Measurements from ENCODE around the gene PFKL. TPM values are rescaled to one million over a fixed set of nuclear protein-coding genes. Genes with fewer than 3 reads are reported as not detected.

The PFKL gene
- total and polyA plus RNA-seq, 2 donors (not counting 1 experiment from before 2014, with no cell fraction given): 54.8 to 125 TPM

DNA sequence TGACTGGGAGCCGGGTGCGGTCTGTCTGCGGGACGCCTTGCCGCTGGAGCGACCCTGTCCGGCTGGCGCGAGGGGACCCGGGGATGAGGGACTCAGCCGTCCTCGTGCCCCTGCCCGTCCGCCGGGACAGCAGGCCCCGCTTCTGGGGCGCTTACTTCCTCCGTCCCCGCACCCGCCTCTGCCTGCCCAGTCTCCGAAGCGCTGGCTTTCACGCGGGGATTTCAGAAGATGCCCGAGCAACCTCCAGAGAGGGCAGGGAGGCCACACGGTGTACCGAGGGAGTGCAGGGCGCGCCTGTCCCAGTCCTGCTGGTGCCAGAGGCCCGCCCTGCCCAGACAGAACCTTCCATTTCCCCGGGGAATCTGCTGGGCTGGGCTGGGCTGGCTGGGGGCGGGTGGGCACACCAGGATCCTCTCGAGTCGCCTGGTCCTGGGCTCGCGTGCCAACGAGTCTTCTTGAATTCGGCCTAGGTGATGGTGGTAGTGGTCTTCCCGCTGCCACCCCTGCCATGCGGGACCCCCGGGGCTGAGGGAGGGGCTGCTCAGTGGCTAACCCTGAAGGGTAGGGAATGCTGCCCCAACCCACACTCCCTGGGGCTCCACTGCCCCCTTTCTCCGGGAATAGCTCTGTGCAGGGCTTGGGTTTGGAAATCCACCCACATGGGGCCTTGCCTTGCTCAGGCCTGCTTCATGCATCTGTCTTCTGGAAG, 51.1 kb downstream of the PFKL start:
- Histone ChIP-seq H3K9ac (ENCODE audit: insufficient read depth, low read length) (no peak overlapping the region), H3K36me3 (ENCODE audit: control insufficient read depth, insufficient read depth, low read length) (no peaks in the 10 kb centered on the region), H3K27me3 (ENCODE audit: control insufficient read depth, insufficient read depth, low read length) (peaks cover 3% of the 10 kb centered on the region), H3K9me3 (ENCODE audit: control insufficient read depth, insufficient read depth, low read depth, low read length) (no peaks in the 10 kb centered on the region), H3K4me3 (replicated peaks in 1 of 4; ENCODE audit: control extremely low read depth in 1 of 4, insufficient read depth in 1 of 4, low read depth in 3 of 4, low read length in 4 of 4) (no peak overlapping the region), H3K4me1 (ENCODE audit: control insufficient read depth, extremely low read depth, insufficient read depth, low read length) (no peaks in the 10 kb centered on the region), H2AFZ (ENCODE audit: low read length) (no peak overlapping the region), H3K4me2 (ENCODE audit: extremely low read depth, insufficient read depth, low read length) (no peak overlapping the region), H4K20me1 (ENCODE audit: control insufficient read depth, extremely low read depth, insufficient read depth, low read length) (no peaks in the 10 kb centered on the region), H3K79me2 (ENCODE audit: control insufficient read depth, insufficient read depth, low read length) (no peaks in the 10 kb centered on the region), H3K27ac (ENCODE audit: insufficient read depth, low read length) (no peak overlapping the region)
- DNase-seq (ENCODE audit: low read depth in 2 of 2): no peak
- no peak for TF ChIP-seq EZH2 (IDR thresholded peaks at IDR 0.05; ENCODE audit: low read length, missing control alignments)
- TF ChIP-seq, protein P1, sequence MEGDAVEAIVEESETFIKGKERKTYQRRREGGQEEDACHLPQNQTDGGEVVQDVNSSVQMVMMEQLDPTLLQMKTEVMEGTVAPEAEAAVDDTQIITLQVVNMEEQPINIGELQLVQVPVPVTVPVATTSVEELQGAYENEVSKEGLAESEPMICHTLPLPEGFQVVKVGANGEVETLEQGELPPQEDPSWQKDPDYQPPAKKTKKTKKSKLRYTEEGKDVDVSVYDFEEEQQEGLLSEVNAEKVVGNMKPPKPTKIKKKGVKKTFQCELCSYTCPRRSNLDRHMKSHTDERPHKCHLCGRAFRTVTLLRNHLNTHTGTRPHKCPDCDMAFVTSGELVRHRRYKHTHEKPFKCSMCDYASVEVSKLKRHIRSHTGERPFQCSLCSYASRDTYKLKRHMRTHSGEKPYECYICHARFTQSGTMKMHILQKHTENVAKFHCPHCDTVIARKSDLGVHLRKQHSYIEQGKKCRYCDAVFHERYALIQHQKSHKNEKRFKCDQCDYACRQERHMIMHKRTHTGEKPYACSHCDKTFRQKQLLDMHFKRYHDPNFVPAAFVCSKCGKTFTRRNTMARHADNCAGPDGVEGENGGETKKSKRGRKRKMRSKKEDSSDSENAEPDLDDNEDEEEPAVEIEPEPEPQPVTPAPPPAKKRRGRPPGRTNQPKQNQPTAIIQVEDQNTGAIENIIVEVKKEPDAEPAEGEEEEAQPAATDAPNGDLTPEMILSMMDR (conservative IDR thresholded peaks at IDR 0.05 in 1 of 2, IDR thresholded peaks at IDR 0.05 in 1 of 2; ENCODE audit: low read depth in 1 of 2, low read length in 2 of 2): no peak

DNA sequence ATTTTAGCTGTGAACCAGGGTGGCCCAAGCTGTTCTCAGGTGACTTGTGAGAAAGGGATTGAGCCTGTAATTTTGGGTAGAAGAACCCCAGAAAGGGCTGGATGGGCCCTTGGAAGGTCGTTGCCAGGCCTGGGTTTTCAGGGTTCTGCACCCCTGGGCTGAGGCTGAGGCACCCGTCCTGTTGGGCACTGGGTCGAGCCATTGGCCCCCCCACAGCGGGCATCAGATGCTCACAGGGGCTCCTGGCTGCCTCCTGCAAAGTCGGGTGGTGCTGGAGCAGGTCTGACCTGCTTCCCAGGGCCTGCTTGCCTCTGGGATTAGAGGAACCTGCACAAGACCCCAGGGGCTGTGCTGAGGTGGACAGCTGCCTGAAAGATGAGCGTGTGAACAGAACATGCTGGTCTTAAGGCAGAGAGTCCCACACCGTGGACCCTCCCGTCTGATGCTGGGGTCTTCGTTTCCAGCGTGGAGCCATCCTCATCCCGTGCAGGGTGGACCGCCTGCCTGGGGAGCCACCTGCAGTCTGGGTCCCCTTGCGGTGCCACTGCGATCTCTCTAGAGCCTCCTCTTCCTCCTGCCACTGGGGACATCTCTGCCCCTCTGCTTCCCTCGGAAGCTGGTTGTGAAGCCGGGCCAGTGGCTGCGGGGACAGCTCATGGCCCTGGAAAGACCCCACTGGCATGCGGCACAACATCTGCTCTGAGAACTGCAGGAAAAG, 51.8 kb downstream of the PFKL start:
- Histone ChIP-seq H3K4me3 (replicated peaks in 1 of 4; ENCODE audit: control extremely low read depth in 1 of 4, insufficient read depth in 1 of 4, low read depth in 3 of 4, low read length in 4 of 4) (no peak overlapping the region), H3K9ac (ENCODE audit: insufficient read depth, low read length) (no peak overlapping the region), H3K4me2 (ENCODE audit: extremely low read depth, insufficient read depth, low read length) (no peak overlapping the region), H3K36me3 (ENCODE audit: control insufficient read depth, insufficient read depth, low read length) (no peaks in the 10 kb centered on the region), H3K4me1 (ENCODE audit: control insufficient read depth, extremely low read depth, insufficient read depth, low read length) (no peaks in the 10 kb centered on the region), H3K27me3 (ENCODE audit: control insufficient read depth, insufficient read depth, low read length) (peaks cover 3% of the 10 kb centered on the region), H4K20me1 (ENCODE audit: control insufficient read depth, extremely low read depth, insufficient read depth, low read length) (no peaks in the 10 kb centered on the region), H3K9me3 (ENCODE audit: control insufficient read depth, insufficient read depth, low read depth, low read length) (no peaks in the 10 kb centered on the region), H3K79me2 (ENCODE audit: control insufficient read depth, insufficient read depth, low read length) (no peaks in the 10 kb centered on the region), H2AFZ (ENCODE audit: low read length) (no peak overlapping the region), H3K27ac (ENCODE audit: insufficient read depth, low read length) (no peak overlapping the region)
- TF ChIP-seq, protein P1 (conservative IDR thresholded peaks at IDR 0.05 in 1 of 2, IDR thresholded peaks at IDR 0.05 in 1 of 2; ENCODE audit: low read depth in 1 of 2, low read length in 2 of 2): no peak
- no peak for TF ChIP-seq EZH2 (IDR thresholded peaks at IDR 0.05; ENCODE audit: low read length, missing control alignments)
- no peak for DNase-seq (ENCODE audit: low read depth in 2 of 2)

DNA sequence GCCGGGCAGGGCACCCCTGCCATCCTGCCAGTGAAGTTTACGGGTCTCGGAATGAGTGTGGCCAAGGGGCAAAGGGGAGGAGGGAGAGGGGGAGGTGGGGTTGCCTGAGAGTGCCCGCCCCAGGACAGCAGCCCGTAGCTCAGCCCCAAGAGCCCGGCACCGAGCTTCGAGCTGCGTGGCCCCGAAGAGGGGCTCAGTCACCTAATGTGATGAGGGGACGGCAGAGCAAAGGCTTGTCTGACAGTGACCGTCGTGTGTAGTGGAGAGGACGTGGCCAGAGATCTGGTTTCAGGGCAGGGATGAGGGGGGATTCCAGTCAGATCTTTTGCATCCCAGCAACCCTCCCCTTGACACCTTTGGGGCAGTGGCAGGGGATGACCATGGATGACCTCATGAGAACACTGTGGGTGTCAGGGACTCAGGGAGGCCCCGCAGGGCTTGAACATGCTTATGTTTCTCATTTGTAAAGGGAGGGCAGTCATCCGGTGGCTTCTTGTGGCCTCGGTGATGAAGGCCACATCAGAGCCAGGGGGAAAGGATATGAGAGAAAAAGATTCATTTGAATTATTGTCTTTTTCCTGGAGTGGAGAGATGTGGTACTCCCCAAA, 52.5 kb downstream of the PFKL start:
- Histone ChIP-seq H4K20me1 (ENCODE audit: control insufficient read depth, extremely low read depth, insufficient read depth, low read length) (no peaks in the 10 kb centered on the region), H3K4me2 (ENCODE audit: extremely low read depth, insufficient read depth, low read length) (no peak overlapping the region), H3K4me1 (ENCODE audit: control insufficient read depth, extremely low read depth, insufficient read depth, low read length) (no peaks in the 10 kb centered on the region), H3K79me2 (ENCODE audit: control insufficient read depth, insufficient read depth, low read length) (no peaks in the 10 kb centered on the region), H3K9ac (ENCODE audit: insufficient read depth, low read length) (no peak overlapping the region), H2AFZ (ENCODE audit: low read length) (no peak overlapping the region), H3K36me3 (ENCODE audit: control insufficient read depth, insufficient read depth, low read length) (no peaks in the 10 kb centered on the region), H3K4me3 (replicated peaks in 1 of 4; ENCODE audit: control extremely low read depth in 1 of 4, insufficient read depth in 1 of 4, low read depth in 3 of 4, low read length in 4 of 4) (no peak overlapping the region), H3K27ac (ENCODE audit: insufficient read depth, low read length) (no peak overlapping the region), H3K27me3 (ENCODE audit: control insufficient read depth, insufficient read depth, low read length) (peaks cover 3% of the 10 kb centered on the region), H3K9me3 (ENCODE audit: control insufficient read depth, insufficient read depth, low read depth, low read length) (no peaks in the 10 kb centered on the region)
- no peak for DNase-seq (ENCODE audit: low read depth in 2 of 2)
- TF ChIP-seq, protein P1 (conservative IDR thresholded peaks at IDR 0.05 in 1 of 2, IDR thresholded peaks at IDR 0.05 in 1 of 2; ENCODE audit: low read depth in 1 of 2, low read length in 2 of 2): no peak
- TF ChIP-seq EZH2 (IDR thresholded peaks at IDR 0.05; ENCODE audit: low read length, missing control alignments): no peak
